GM12874 (cell line): ENCODE results near the gene PRDX2.
A peak's percentile ranks its signal among the peaks of the same experiment; 100 is the strongest.

Experiments used
- TF ChIP-seq, protein P1 (sequence below): IDR thresholded peaks from 2 replicates; pipeline ENCODE4 v1.5.1; 2011; ENCODE audit warnings: low read depth, mild to moderate bottlenecking, control low read depth, low read length, moderate library complexity; ENCODE audit not compliant: insufficient read depth

Gene PRDX2

DNA sequence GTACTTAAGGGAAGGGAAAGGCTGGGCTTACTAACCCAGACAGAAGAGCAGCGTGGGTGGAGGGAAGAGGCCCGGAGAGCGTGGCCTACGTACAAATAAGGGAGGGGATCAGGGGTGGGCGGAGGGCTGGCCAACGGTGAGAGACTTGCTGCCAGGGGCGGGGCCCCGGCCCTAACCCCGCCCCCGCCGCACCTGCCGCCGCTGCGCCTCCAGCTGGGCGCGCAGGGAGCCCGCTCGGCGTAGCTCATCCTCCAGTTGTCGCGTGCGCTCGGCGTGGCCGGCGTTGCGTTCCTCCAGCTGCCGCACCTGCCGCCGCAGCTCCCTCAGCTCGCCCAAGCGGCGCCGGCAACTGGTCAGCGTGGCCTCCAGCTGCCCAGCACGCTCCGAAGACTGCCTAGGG lies 31.9 kb downstream of the PRDX2 start:
- TF ChIP-seq, protein P1, sequence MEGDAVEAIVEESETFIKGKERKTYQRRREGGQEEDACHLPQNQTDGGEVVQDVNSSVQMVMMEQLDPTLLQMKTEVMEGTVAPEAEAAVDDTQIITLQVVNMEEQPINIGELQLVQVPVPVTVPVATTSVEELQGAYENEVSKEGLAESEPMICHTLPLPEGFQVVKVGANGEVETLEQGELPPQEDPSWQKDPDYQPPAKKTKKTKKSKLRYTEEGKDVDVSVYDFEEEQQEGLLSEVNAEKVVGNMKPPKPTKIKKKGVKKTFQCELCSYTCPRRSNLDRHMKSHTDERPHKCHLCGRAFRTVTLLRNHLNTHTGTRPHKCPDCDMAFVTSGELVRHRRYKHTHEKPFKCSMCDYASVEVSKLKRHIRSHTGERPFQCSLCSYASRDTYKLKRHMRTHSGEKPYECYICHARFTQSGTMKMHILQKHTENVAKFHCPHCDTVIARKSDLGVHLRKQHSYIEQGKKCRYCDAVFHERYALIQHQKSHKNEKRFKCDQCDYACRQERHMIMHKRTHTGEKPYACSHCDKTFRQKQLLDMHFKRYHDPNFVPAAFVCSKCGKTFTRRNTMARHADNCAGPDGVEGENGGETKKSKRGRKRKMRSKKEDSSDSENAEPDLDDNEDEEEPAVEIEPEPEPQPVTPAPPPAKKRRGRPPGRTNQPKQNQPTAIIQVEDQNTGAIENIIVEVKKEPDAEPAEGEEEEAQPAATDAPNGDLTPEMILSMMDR = no peak

DNA sequence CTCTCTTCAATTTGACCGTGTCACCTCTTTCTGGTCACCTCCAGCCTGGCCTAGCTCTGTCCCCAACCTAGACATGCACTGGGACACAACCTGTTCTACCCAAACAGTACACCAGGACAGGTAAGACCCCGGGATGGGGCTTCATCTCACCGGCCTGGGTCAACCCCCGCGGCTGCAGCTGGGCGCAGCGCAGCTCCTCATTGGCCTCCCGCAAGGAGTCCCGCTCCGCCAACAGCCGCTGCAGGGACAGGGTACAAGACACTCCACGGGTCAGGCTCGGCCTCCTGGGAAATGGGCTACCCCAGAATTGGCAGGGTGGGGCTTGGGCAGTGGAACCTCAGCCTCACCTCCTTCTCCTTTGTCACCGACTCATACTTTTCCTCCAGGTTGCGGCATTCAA lies 33.9 kb downstream of the PRDX2 start:
- TF ChIP-seq, protein P1 = no peak

DNA sequence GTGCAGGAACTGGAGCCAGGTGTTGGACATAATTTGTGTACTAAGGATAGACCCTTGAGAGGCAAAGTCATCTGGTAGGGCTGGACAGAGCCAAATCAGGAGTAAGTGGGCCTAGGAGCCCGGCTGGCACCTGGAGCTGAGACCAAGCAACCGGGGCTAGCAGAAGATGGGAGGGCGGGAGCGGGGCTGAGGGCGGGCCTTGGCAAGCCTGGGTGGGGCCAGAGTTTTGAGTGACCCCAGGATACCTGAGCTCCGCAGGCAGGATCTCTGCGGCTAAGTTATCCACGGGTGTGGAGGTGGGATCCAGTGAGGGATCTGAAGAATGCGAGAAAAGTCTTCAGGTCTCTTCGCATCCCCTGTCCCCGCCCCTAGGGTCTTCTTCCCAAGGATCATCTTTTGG lies 34.5 kb downstream of the PRDX2 start:
- TF ChIP-seq, protein P1 = no peak

DNA sequence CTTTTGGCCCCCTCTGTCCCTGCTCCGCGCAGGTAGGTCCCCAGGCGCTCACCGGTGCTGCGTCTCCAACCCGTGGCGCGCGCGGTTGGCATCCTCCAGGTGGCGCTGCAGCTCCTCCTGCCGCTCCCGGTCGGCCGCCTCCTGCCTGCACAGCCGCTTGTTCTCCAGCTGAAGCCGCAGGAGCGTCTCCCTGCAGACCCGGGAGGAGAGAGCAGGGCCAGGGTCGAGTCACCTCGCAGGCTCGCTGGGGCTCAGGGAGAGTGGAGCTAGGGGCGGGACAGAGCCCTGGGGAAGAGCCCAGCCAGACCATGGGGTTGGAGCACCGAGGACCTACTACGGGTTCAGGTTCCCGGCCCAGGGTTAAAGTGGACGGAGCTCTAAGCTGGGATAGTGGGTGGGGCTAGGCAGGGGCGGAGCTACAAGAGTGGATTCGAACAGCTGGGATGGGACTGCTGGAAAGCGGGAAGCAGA lies 35.5 kb downstream of the PRDX2 start:
- TF ChIP-seq, protein P1 = peak; percentile 93

DNA sequence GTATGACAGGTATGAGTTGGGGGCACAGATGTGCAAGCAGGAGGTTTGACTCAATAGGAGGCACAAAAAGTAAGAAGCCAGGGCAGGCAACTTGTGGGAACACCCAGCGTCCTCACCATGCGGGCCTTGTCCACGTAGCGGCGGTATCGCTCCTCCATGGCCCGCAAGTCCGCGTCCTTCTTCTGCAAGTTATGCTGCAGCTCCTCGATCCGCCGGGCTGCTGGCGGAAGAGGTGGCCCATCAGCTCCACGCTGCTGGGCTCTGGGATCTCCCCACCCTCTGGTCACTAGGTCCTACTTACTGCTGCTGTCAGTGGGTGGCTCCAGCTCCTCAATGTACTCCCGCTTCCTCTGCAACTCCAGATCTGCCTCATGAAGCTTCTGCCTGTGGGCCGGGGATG lies 36.9 kb downstream of the PRDX2 start:
- TF ChIP-seq, protein P1 = no peak

DNA sequence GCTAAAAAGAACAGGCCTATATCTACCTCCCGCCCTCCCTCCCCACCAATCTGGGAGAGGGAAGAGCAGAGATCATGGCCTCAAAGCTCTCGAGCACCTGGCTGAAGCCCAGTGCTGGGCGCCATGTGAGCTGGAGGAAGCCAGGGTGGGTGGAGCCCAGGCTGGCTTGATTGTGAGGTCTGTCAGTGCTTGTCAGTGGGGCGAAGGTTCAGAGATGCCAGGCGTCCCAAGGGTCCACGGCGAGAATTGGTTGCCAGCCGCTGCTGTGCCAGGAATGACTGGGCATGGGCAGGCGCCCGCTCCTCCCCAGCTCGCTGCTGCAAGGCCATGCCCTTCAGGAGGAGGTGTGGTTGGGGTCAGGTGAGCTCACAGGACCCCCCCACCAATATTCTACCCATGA lies 38.5 kb downstream of the PRDX2 start:
- TF ChIP-seq, protein P1 = no peak

DNA sequence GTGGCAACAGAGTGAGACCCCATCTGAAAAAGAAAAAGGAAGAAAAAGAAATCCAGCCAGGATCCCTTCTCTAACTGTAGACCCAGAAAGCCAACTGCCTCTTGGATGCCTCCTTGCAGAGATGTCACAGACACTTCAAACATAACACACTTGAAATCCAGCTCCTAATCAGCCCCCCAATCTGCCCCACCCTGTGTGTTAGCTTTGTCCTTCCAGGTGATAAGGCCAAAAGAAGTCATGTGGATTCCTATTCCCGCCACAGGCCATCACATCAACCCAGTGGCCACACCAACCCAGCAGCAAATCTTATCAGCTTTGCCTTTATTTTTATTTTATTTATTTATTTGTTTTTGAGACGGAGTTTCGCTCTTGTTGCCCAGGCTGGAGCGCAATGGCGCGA lies 41.9 kb downstream of the PRDX2 start:
- TF ChIP-seq, protein P1 = no peak
